Ectodermal cell (in vitro differentiated cells): ENCODE results near the gene KRT13.

Experiments used
- H3K27ac ChIP-seq: 2 replicates; pipeline ENCODE4 v1.7.0; 2013; ENCODE audit warnings: mild to moderate bottlenecking, low read depth, low read length; ENCODE audit not compliant: insufficient read depth, poor library complexity, severe bottlenecking
- H3K27me3 ChIP-seq: 2 replicates; pipeline ENCODE4 v1.7.0; 2013; ENCODE audit warnings: mild to moderate bottlenecking, low read length; ENCODE audit not compliant: insufficient read depth, control insufficient read depth, poor library complexity, severe bottlenecking
- H3K36me3 ChIP-seq: one replicate; pipeline ENCODE4 v1.7.0; 2013; ENCODE audit warnings: low read length; ENCODE audit not compliant: control insufficient read depth, insufficient read depth
- H3K4me1 ChIP-seq: one replicate; pipeline ENCODE4 v1.7.0; 2013; ENCODE audit warnings: low read length; ENCODE audit not compliant: control insufficient read depth, insufficient read depth
- H3K4me3 ChIP-seq: 2 replicates; pipeline ENCODE4 v1.7.0; 2013; ENCODE audit warnings: low read depth, low read length, control low read depth; ENCODE audit not compliant: insufficient read depth
- H3K9me3 ChIP-seq: 2 replicates; pipeline ENCODE4 v1.7.0; 2013; ENCODE audit warnings: mild to moderate bottlenecking, low read length, moderate library complexity; ENCODE audit not compliant: control insufficient read depth
- WGBS, 2 experiments: methylation state at CpG; one replicate each; pipeline ENCODE4 v1.1.7; 2013; ENCODE audit warnings: missing lambda C conversion rate in 2 of 2; 5-methylcytosine and 5-hydroxymethylcytosine counted together

The KRT13 gene

GRCh38 chr17:41451154-41451728 lies 54.2 kb downstream of the KRT13 start:
- Histone ChIP-seq H3K27ac (no peak overlapping the region), H3K4me1 (no peaks in the 10 kb centered on the region), H3K36me3 (no peaks in the 10 kb centered on the region), H3K4me3 (no peak overlapping the region), H3K27me3 (no peaks in the 10 kb centered on the region), H3K9me3 (no peaks in the 10 kb centered on the region)
- WGBS, 2 experiments = 92 to 93% methylated on average over 2 of the region's 2 CpGs
